Measurements from ENCODE around the gene C19orf38. TPM values are rescaled to one million over a fixed set of nuclear protein-coding genes. Genes with fewer than 3 reads are reported as not detected.

C19orf38 gene
- polyA plus RNA-seq, 1 donor, result 2.7 TPM

- no peak for DNase-seq
- Histone ChIP-seq H3K4me3 (ENCODE audit: low read length) (no peak overlapping the region), H3K36me3 (ENCODE audit: control insufficient read depth, insufficient read depth, low read length) (peaks cover 66% of the 10 kb centered on the region), H3K27me3 (ENCODE audit: control insufficient read depth, insufficient read depth, low read length) (no peaks in the 10 kb centered on the region), H3K27ac (ENCODE audit: low read length) (no peak overlapping the region), H3K9me3 (ENCODE audit: control insufficient read depth, low read depth, low read length) (no peaks in the 10 kb centered on the region), H3K4me1 (ENCODE audit: control insufficient read depth, insufficient read depth, low read length) (no peaks in the 10 kb centered on the region)
- WGBS (ENCODE audit: insufficient coverage, low lambda C conversion rate), result no CpG with 5 or more reads among the region's 12 CpGs
Observed at GRCh38 chr19:10823690-10824089, 24.5 kb upstream of the C19orf38 start.

GRCh38 chr19:10826231-10826630, 22.0 kb upstream of the C19orf38 start:
- no peak overlapping the region for H3K4me3 ChIP-seq (ENCODE audit: low read length)
- peaks cover 69% of the 10 kb centered on the region for H3K36me3 ChIP-seq (ENCODE audit: control insufficient read depth, insufficient read depth, low read length)
- no CpG with 5 or more reads among the region's 7 CpGs for WGBS (ENCODE audit: insufficient coverage, low lambda C conversion rate)
- no peaks in the 10 kb centered on the region for H3K9me3 ChIP-seq (ENCODE audit: control insufficient read depth, low read depth, low read length)
- no peaks in the 10 kb centered on the region for H3K27me3 ChIP-seq (ENCODE audit: control insufficient read depth, insufficient read depth, low read length)
- no peaks in the 10 kb centered on the region for H3K4me1 ChIP-seq (ENCODE audit: control insufficient read depth, insufficient read depth, low read length)
- no peak for DNase-seq
- no peak overlapping the region for H3K27ac ChIP-seq (ENCODE audit: low read length)

- H3K36me3 ChIP-seq (ENCODE audit: control insufficient read depth, insufficient read depth, low read length), result peaks cover 68% of the 10 kb centered on the region
- no peaks in the 10 kb centered on the region for H3K27me3 ChIP-seq (ENCODE audit: control insufficient read depth, insufficient read depth, low read length)
- WGBS (ENCODE audit: insufficient coverage, low lambda C conversion rate), result 80% methylated on average over 1 of the region's 6 CpGs
- no peaks in the 10 kb centered on the region for H3K9me3 ChIP-seq (ENCODE audit: control insufficient read depth, low read depth, low read length)
- H3K27ac ChIP-seq (ENCODE audit: low read length), result no peak overlapping the region
- no peaks in the 10 kb centered on the region for H3K4me1 ChIP-seq (ENCODE audit: control insufficient read depth, insufficient read depth, low read length)
- no peak for DNase-seq
- H3K4me3 ChIP-seq (ENCODE audit: low read length), result no peak overlapping the region
Observed at GRCh38 chr19:10826846-10827245, 21.4 kb upstream of the C19orf38 start.

GRCh38 chr19:10828981-10829821, 19.0 kb upstream of the C19orf38 start:
- Histone ChIP-seq H3K9me3 (ENCODE audit: control insufficient read depth, low read depth, low read length) (no peaks in the 10 kb centered on the region), H3K27me3 (ENCODE audit: control insufficient read depth, insufficient read depth, low read length) (no peaks in the 10 kb centered on the region), H3K4me1 (ENCODE audit: control insufficient read depth, insufficient read depth, low read length) (no peaks in the 10 kb centered on the region), H3K27ac (ENCODE audit: low read length) (no peak overlapping the region), H3K4me3 (ENCODE audit: low read length) (no peak overlapping the region), H3K36me3 (ENCODE audit: control insufficient read depth, insufficient read depth, low read length) (peaks cover 78% of the 10 kb centered on the region)
- peak in 1 of 2 donors; percentile 1 for DNase-seq
- WGBS (ENCODE audit: insufficient coverage, low lambda C conversion rate), result no CpG with 5 or more reads among the region's 26 CpGs

GRCh38 chr19:10829967-10830366, 18.2 kb upstream of the C19orf38 start:
- H3K27me3 ChIP-seq (ENCODE audit: control insufficient read depth, insufficient read depth, low read length), result no peaks in the 10 kb centered on the region
- no peaks in the 10 kb centered on the region for H3K4me1 ChIP-seq (ENCODE audit: control insufficient read depth, insufficient read depth, low read length)
- no peak overlapping the region for H3K4me3 ChIP-seq (ENCODE audit: low read length)
- no CpG with 5 or more reads among the region's 16 CpGs for WGBS (ENCODE audit: insufficient coverage, low lambda C conversion rate)
- peaks cover 71% of the 10 kb centered on the region for H3K36me3 ChIP-seq (ENCODE audit: control insufficient read depth, insufficient read depth, low read length)
- DNase-seq, result no peak
- no peak overlapping the region for H3K27ac ChIP-seq (ENCODE audit: low read length)
- no peaks in the 10 kb centered on the region for H3K9me3 ChIP-seq (ENCODE audit: control insufficient read depth, low read depth, low read length)

- no peaks in the 10 kb centered on the region for H3K4me1 ChIP-seq (ENCODE audit: control insufficient read depth, insufficient read depth, low read length)
- no CpG with 5 or more reads among the region's 7 CpGs for WGBS (ENCODE audit: insufficient coverage, low lambda C conversion rate)
Observed at GRCh38 chr19:10830370-10830769, 17.8 kb upstream of the C19orf38 start.

GRCh38 chr19:10830931-10831779, 17.1 kb upstream of the C19orf38 start:
- H3K4me3 ChIP-seq (ENCODE audit: low read length), result no peak overlapping the region
- peaks cover under 1% of the 10 kb centered on the region for H3K4me1 ChIP-seq (ENCODE audit: control insufficient read depth, insufficient read depth, low read length)
- H3K27me3 ChIP-seq (ENCODE audit: control insufficient read depth, insufficient read depth, low read length), result no peaks in the 10 kb centered on the region
- DNase-seq, result no peak
- no peak overlapping the region for H3K27ac ChIP-seq (ENCODE audit: low read length)
- WGBS (ENCODE audit: insufficient coverage, low lambda C conversion rate), result no CpG with 5 or more reads among the region's 33 CpGs
- peaks cover 60% of the 10 kb centered on the region for H3K36me3 ChIP-seq (ENCODE audit: control insufficient read depth, insufficient read depth, low read length)
- no peaks in the 10 kb centered on the region for H3K9me3 ChIP-seq (ENCODE audit: control insufficient read depth, low read depth, low read length)

More at GRCh38 chr19:10830370-10830769, 17.8 kb upstream of the C19orf38 start:
- H3K27me3 ChIP-seq (ENCODE audit: control insufficient read depth, insufficient read depth, low read length), result no peaks in the 10 kb centered on the region
- no peak for DNase-seq
- H3K4me3 ChIP-seq (ENCODE audit: low read length), result no peak overlapping the region
- H3K9me3 ChIP-seq (ENCODE audit: control insufficient read depth, low read depth, low read length), result no peaks in the 10 kb centered on the region
- peaks cover 67% of the 10 kb centered on the region for H3K36me3 ChIP-seq (ENCODE audit: control insufficient read depth, insufficient read depth, low read length)
- no peak overlapping the region for H3K27ac ChIP-seq (ENCODE audit: low read length)

GRCh38 chr19:10831987-10832938, 16.0 kb upstream of the C19orf38 start:
- H3K36me3 ChIP-seq (ENCODE audit: control insufficient read depth, insufficient read depth, low read length), result peaks cover 52% of the 10 kb centered on the region
- no CpG with 5 or more reads among the region's 28 CpGs for WGBS (ENCODE audit: insufficient coverage, low lambda C conversion rate)

GRCh38 chr19:10832939-10833296, 15.3 kb upstream of the C19orf38 start:
- no peak for DNase-seq
- H3K9me3 ChIP-seq (ENCODE audit: control insufficient read depth, low read depth, low read length), result peaks cover 6% of the 10 kb centered on the region
- no peak overlapping the region for H3K4me3 ChIP-seq (ENCODE audit: low read length)
- no peak overlapping the region for H3K27ac ChIP-seq (ENCODE audit: low read length)
- peaks cover 52% of the 10 kb centered on the region for H3K36me3 ChIP-seq (ENCODE audit: control insufficient read depth, insufficient read depth, low read length)
- no peaks in the 10 kb centered on the region for H3K27me3 ChIP-seq (ENCODE audit: control insufficient read depth, insufficient read depth, low read length)
- no CpG with 5 or more reads among the region's 20 CpGs for WGBS (ENCODE audit: insufficient coverage, low lambda C conversion rate)
- peaks cover 9% of the 10 kb centered on the region for H3K4me1 ChIP-seq (ENCODE audit: control insufficient read depth, insufficient read depth, low read length)

More at GRCh38 chr19:10831987-10832938, 16.0 kb upstream of the C19orf38 start:
- H3K4me3 ChIP-seq (ENCODE audit: low read length), result no peak overlapping the region
- H3K27ac ChIP-seq (ENCODE audit: low read length), result no peak overlapping the region
- DNase-seq, result peak in 1 of 2 donors; percentile 1
- H3K9me3 ChIP-seq (ENCODE audit: control insufficient read depth, low read depth, low read length), result peaks cover 6% of the 10 kb centered on the region
- H3K27me3 ChIP-seq (ENCODE audit: control insufficient read depth, insufficient read depth, low read length), result no peaks in the 10 kb centered on the region
- H3K4me1 ChIP-seq (ENCODE audit: control insufficient read depth, insufficient read depth, low read length), result peaks cover 9% of the 10 kb centered on the region
